HepG2 (cell line): ENCODE measurements around the gene NPPB. TPM values are rescaled to one million over a fixed set of nuclear protein-coding genes. Genes with fewer than 3 reads are reported as not detected.
A peak's percentile ranks its signal among the peaks of the same experiment; 100 is the strongest.

Experiments
- ATAC-seq: fragments of 200-7000 bp; cut with Tn5 transposase; 3 replicates; pipeline ENCODE4 v1.9.1; 2020; ENCODE audit warnings: mild to moderate bottlenecking, moderate library complexity
- BruUV-seq: library from RNA; stranded (reverse); fragments of 400-500 nt; replicated peaks from 2 replicates; lab custom pipeline; 2021; lab: Mats Ljungman, UMichigan
- CTCF ChIA-PET: fragments of 300-600 bp; formaldehyde crosslinking; extraction: SDS; loops from one replicate; lab custom pipeline; 2021; ENCODE audit warnings: low total read pairs, inconsistent platforms, low intra/inter-chr PET ratio; lab: Yijun Ruan, JAX
- POLR2A ChIA-PET: fragments of 350-600 bp; sonication (Branson Sonifier 250); formaldehyde crosslinking; loops from one replicate; lab custom pipeline; 2020; ENCODE audit warnings: antibody characterized with exemption, inconsistent platforms; lab: Yijun Ruan, JAX
- DNase-seq: peaks from one replicate; pipeline ENCODE4 v3.0.0-alpha.2; 2015; ENCODE audit warnings: low spot score
- FAIRE-seq: peaks from 3 replicates; lab custom pipeline; 2011; peaks lifted over from hg19 to GRCh38; lab: Jason Lieb, UNC
- H2AFZ ChIP-seq: one replicate; pipeline ENCODE4 v1.6.1; 2011; ENCODE audit warnings: low read length, inconsistent platforms
- H3K27ac ChIP-seq: fragments of 300-600 bp; 3 replicates; pipeline ENCODE4 v1.8.0; 2011; ENCODE audit warnings: mixed run types, mild to moderate bottlenecking, mixed read lengths, low read length, inconsistent platforms; ENCODE audit not compliant: insufficient read depth; ENCODE audit errors: extremely low read length
- H3K27me3 ChIP-seq, 2 experiments: fragments of 200-600 bp in 1 of 2; 2 replicates in 1 of 2; 3 replicates in 1 of 2; pipeline versions ENCODE4 v1.6.0 to v1.8.0; 2011; ENCODE audit warnings: low read length in 2 of 2, mild to moderate bottlenecking in 2 of 2, moderate library complexity in 2 of 2, inconsistent platforms in 1 of 2; ENCODE audit not compliant: insufficient read depth in 2 of 2, control insufficient read depth in 1 of 2
- H3K36me3 ChIP-seq, 2 experiments: fragments of 200-600 bp in 1 of 2; replicated peaks in 1 of 2; 2 replicates in 1 of 2; 3 replicates in 1 of 2; pipeline versions ENCODE4 v1.5.1 to v1.8.0; 2011; ENCODE audit warnings: low read length in 2 of 2, inconsistent platforms in 1 of 2; ENCODE audit not compliant: insufficient read depth in 2 of 2, control insufficient read depth in 1 of 2
- H3K4me1 ChIP-seq: 2 replicates; pipeline ENCODE4 v1.5.1; 2012; ENCODE audit warnings: low read length, inconsistent platforms; ENCODE audit not compliant: insufficient read depth
- H3K4me2 ChIP-seq: 2 replicates; pipeline ENCODE4 v1.6.0; 2011; ENCODE audit warnings: low read depth, low read length, inconsistent platforms
- H3K4me3 ChIP-seq, 3 experiments: fragments of 200-600 bp in 1 of 3; sonication (generic), shearing (Covaris generic) in 1 of 3; replicated peaks in 1 of 3; 2 replicates each; pipeline ENCODE4 v1.5.1; 2011 to 2016; ENCODE audit warnings: low read length in 3 of 3, inconsistent platforms in 2 of 3, low read depth in 2 of 3, mild to moderate bottlenecking in 2 of 3, control low read depth in 1 of 3, mixed read lengths in 1 of 3; ENCODE audit not compliant: insufficient read depth in 1 of 3
- H3K79me2 ChIP-seq: one replicate; pipeline ENCODE4 v1.6.1; 2011; ENCODE audit warnings: low read length, inconsistent platforms; ENCODE audit not compliant: insufficient read depth
- H3K9ac ChIP-seq: 2 replicates; pipeline ENCODE4 v1.6.0; 2011; ENCODE audit warnings: mild to moderate bottlenecking, low read depth, low read length, inconsistent platforms; ENCODE audit not compliant: insufficient read depth
- H3K9me3 ChIP-seq: 2 replicates; pipeline ENCODE4 v1.5.1; 2012; ENCODE audit warnings: mild to moderate bottlenecking, low read length
- H4K20me1 ChIP-seq: 2 replicates; pipeline ENCODE4 v1.6.0; 2011; ENCODE audit warnings: inconsistent platforms, mild to moderate bottlenecking, low read length, moderate library complexity; ENCODE audit not compliant: insufficient read depth
- AHDC1 ChIP-seq: sonication (generic); formaldehyde crosslinking; IDR thresholded peaks from 2 replicates; pipeline ENCODE4 v1.5.1; 2020; ENCODE audit warnings: mild to moderate bottlenecking, missing genetic modification reagents, borderline replicate concordance
- ASH2L ChIP-seq: fragments of 300-600, 200-600 bp; sonication (generic); IDR thresholded peaks from 2 replicates; pipeline ENCODE4 v1.7.0; 2017; ENCODE audit warnings: low read depth, mild to moderate bottlenecking, moderate library complexity, mixed read lengths, low read length; ENCODE audit not compliant: insufficient read length
- CREB1 ChIP-seq, 2 experiments: fragments of 450-650 bp in 1 of 2; IDR thresholded peaks; 2 replicates each; pipeline ENCODE4 v1.6.1; 2016 to 2017; ENCODE audit warnings: control low read depth in 1 of 2, mild to moderate bottlenecking in 1 of 2, missing compliant biosample characterization in 1 of 2, missing genetic modification characterization in 1 of 2
- CTCF ChIP-seq: sonication (generic); formaldehyde crosslinking; IDR thresholded peaks from 2 replicates; pipeline ENCODE4 v1.5.0; 2020; ENCODE audit warnings: mild to moderate bottlenecking, missing genetic modification reagents, moderate library complexity
- HOXA7 ChIP-seq: sonication (generic); formaldehyde crosslinking; IDR thresholded peaks from 2 replicates; pipeline ENCODE4 v1.8.1; 2022; ENCODE audit warnings: mild to moderate bottlenecking, missing genetic modification reagents, moderate library complexity
- SIN3B ChIP-seq: fragments of 150-350 bp; IDR thresholded peaks from 2 replicates; pipeline ENCODE4 v1.6.1; 2014; ENCODE audit warnings: low read length
- SNAPC4 ChIP-seq: sonication (generic); formaldehyde crosslinking; IDR thresholded peaks from 2 replicates; pipeline ENCODE4 v1.4.0; 2020; ENCODE audit warnings: mild to moderate bottlenecking, missing genetic modification reagents
- TBP ChIP-seq: sonication (generic); formaldehyde crosslinking; IDR thresholded peaks from 2 replicates; pipeline ENCODE4 v1.5.0; 2020; ENCODE audit warnings: missing genetic modification reagents
- XRCC5 ChIP-seq: fragments of 200-400 bp; formaldehyde crosslinking; optimal IDR thresholded peaks from 2 replicates; pipeline ENCODE3; 2017; ENCODE audit warnings: mild to moderate bottlenecking, low read length
- WGBS: methylation state at CpG from one replicate; pipeline ENCODE4 v1.1.6; 2017; ENCODE audit warnings: low lambda C conversion rate; 5-methylcytosine and 5-hydroxymethylcytosine counted together
- in situ Hi-C: cut with HindIII; loops from 2 replicates; pipeline ENCODE4 v1.10.0; 2017; ENCODE audit warnings: low pct_unique_long_range_greater_than_20kb; ENCODE audit not compliant: extremely low pct_ligation_motif_present
- intact Hi-C: fragments of 100-400 bp; cut with micrococcal nuclease; formaldehyde crosslinking; loops from one replicate; pipeline ENCODE4 v1.10.0; 2022; ENCODE audit not compliant: unreplicated experiment
- polyA plus RNA-seq, 8 experiments: library from polyadenylated mRNA; depleted of rRNA in 3 of 8; stranded (reverse) in 7 of 8; unstranded in 1 of 8; fragments of >200 nt; fragmentation: Illumina TruSeq in 4 of 8; extraction: Trizol in 4 of 8; gene quantifications; 2 replicates each; pipeline versions ENCODE4 v1.2.1 to v1.2.3, GENCODE V29; 2011 to 2016; ENCODE audit warnings: low read depth in 4 of 8, missing spikeins in 1 of 8, mixed read lengths in 1 of 8; ENCODE audit not compliant: insufficient read depth in 1 of 8
- total RNA-seq, 5 experiments: library from RNA; depleted of rRNA; stranded (reverse); fragments of >200 nt; fragmentation: Illumina TruSeq; extraction: Trizol; gene quantifications; 2 replicates each; pipeline ENCODE4 v1.2.3, GENCODE V29; 2016; ENCODE audit warnings: low read depth in 1 of 5

Gene NPPB
- total and polyA plus RNA-seq, 2 of the 13 experiments (the other 11 are each of a cell fraction or from before 2014, with no cell fraction given) = 1.9 TPM; not detected in 1

DNA sequence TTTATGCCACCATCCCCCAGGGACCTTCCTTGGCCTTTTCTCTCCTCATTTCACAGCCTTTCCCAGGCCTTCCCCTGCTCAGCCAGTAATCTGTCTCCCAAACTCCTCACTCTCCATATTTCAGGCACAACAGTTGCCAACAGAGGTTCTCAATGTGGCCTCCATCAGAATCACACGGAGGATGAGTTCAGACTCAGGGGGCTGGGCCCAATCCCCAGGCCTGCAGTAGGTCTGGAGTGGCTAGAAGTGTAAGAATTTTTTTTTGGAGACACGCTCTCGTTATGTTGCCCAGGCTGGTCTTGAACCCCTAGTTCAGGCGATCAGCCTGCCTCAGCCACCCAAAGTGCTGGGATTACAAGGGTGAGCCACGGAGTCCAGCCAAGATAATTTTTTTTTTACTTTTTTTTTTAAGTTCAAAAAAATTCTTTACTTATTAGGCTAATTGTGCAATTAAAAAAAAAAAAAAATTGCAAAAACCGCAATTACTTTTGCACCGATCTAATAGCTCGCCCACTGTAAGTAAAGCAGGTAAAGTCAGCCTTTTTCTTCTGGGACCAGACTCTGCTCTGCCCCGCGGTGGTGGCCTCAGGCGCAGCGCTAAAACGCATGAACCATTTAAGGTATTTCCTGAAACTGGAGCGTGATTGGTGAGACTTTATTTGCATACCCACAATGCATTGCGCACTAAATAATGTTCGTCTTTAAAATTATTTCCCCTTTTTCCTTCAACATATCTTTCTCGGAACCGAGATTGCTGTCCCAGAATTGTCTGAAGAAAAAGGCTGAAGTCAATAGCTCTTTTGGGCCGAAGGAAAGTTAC lies 48.7 kb upstream of the NPPB start:
- Histone ChIP-seq H3K4me2 (peak overlapping the region; percentile 94), H2AFZ (no peak overlapping the region), H3K36me3 (no peaks in the 10 kb centered on the region), H3K27me3 (peaks cover 0 to 2% of the 10 kb centered on the region in 2 experiments; a peak in 2 of 5 replicates), H4K20me1 (no peaks in the 10 kb centered on the region), H3K9ac (peak overlapping the region; percentile 99), H3K4me3 (peak overlapping the region in 1 of 3 experiments; percentile 76; a peak in 3 of 6 replicates), H3K79me2 (no peaks in the 10 kb centered on the region), H3K27ac (peak overlapping the region; percentile 100), H3K9me3 (no peaks in the 10 kb centered on the region), H3K4me1 (peaks cover 40% of the 10 kb centered on the region)
- ChIA-PET POLR2A (interaction anchor here (0.7 to 8.7 kb wide), 35 partner anchors 9 to 640 kb away, joined by 3 to 178 read pairs (median 8); partner anchors contain the start of genes AGTRAP, CLCN6, FBXO6 and KIAA2013), CTCF (interaction anchor here (1.5 kb wide), 1 partner anchor 69 kb away, joined by 15 read pairs; no protein-coding TSS in a partner anchor)
- in situ Hi-C loops (no loop called here), intact Hi-C loops (loop anchor here (1.0 to 5.0 kb wide), 3 partner anchors 21 to 65 kb away; no protein-coding TSS in a partner anchor)
- FAIRE-seq (peak; percentile 79), DNase-seq (peak; percentile 93), ATAC-seq (peak; percentile 63)
- no TSS peak for BruUV-seq
- WGBS = 4% methylated on average over 19 of the region's 19 CpGs
- TF ChIP-seq TBP (no peak), SIN3B (no peak), ASH2L (peak; percentile 36), AHDC1 (0 out of 2 replicates have a peak, but pooled peaks have one; percentile 13), CREB1 (IDR thresholded peaks at IDR 0.05) (0 out of 2 replicates have a peak, but pooled peaks have one; percentile 25), CREB1 (CRISPR knock-in tag; IDR thresholded peaks at IDR 0.05) (no peak), SNAPC4 (peak; percentile 100), HOXA7 (CRISPR knock-in tag) (no peak), XRCC5 (peak; percentile 75), CTCF (CRISPR knock-in tag) (peak; percentile 84)
